Ectodermal cell (in vitro differentiated cells): ENCODE results near the gene KIF24.
"Not testable (repeated sequence)": the region's sequence is repeated elsewhere in the genome, so short reads cannot be mapped to it uniquely, and the experiment has no call there.

Experiments used
- H3K27ac ChIP-seq: 2 replicates; pipeline ENCODE4 v1.7.0; 2013; ENCODE audit warnings: mild to moderate bottlenecking, low read depth, low read length; ENCODE audit not compliant: insufficient read depth, poor library complexity, severe bottlenecking
- H3K27me3 ChIP-seq: 2 replicates; pipeline ENCODE4 v1.7.0; 2013; ENCODE audit warnings: mild to moderate bottlenecking, low read length; ENCODE audit not compliant: insufficient read depth, control insufficient read depth, poor library complexity, severe bottlenecking
- H3K36me3 ChIP-seq: one replicate; pipeline ENCODE4 v1.7.0; 2013; ENCODE audit warnings: low read length; ENCODE audit not compliant: control insufficient read depth, insufficient read depth
- H3K4me1 ChIP-seq: one replicate; pipeline ENCODE4 v1.7.0; 2013; ENCODE audit warnings: low read length; ENCODE audit not compliant: control insufficient read depth, insufficient read depth
- H3K4me3 ChIP-seq: 2 replicates; pipeline ENCODE4 v1.7.0; 2013; ENCODE audit warnings: low read depth, low read length, control low read depth; ENCODE audit not compliant: insufficient read depth
- H3K9me3 ChIP-seq: 2 replicates; pipeline ENCODE4 v1.7.0; 2013; ENCODE audit warnings: mild to moderate bottlenecking, low read length, moderate library complexity; ENCODE audit not compliant: control insufficient read depth
- WGBS, 2 experiments: methylation state at CpG; one replicate each; pipeline ENCODE4 v1.1.7; 2013; ENCODE audit warnings: missing lambda C conversion rate in 2 of 2; 5-methylcytosine and 5-hydroxymethylcytosine counted together

The KIF24 gene

GRCh38 chr9:34338665-34339385 is 9.8 kb upstream of the KIF24 start:
- Histone ChIP-seq H3K4me1 (peaks cover 9% of the 10 kb centered on the region), H3K27ac (no peak overlapping the region), H3K4me3 (no peak overlapping the region), H3K27me3 (no peaks in the 10 kb centered on the region), H3K36me3 (peaks cover 15% of the 10 kb centered on the region), H3K9me3 (no peaks in the 10 kb centered on the region)
- whole genome bisulfite sequencing, 2 experiments: 94 to 95% methylated on average over 2 of the region's 2 CpGs

GRCh38 chr9:34338079-34338478 is 9.0 kb upstream of the KIF24 start:
- H3K9me3 ChIP-seq, H3K4me1 ChIP-seq, H3K27ac ChIP-seq, H3K4me3 ChIP-seq, H3K27me3 ChIP-seq: not testable (repeated sequence)
- H3K36me3 ChIP-seq: peaks cover 15% of the 10 kb centered on the region

GRCh38 chr9:34337403-34337802 is 8.3 kb upstream of the KIF24 start:
- Histone ChIP-seq H3K36me3 (peaks cover 15% of the 10 kb centered on the region), H3K4me3 (no peak overlapping the region), H3K9me3 (no peaks in the 10 kb centered on the region), H3K27me3 (no peaks in the 10 kb centered on the region), H3K27ac (no peak overlapping the region), H3K4me1 (peaks cover 9% of the 10 kb centered on the region)
- 92% methylated on average over 2 of the region's 2 CpGs for WGBS, 2 experiments

GRCh38 chr9:34335376-34335775 is 6.3 kb upstream of the KIF24 start:
- Histone ChIP-seq H3K9me3 (no peaks in the 10 kb centered on the region), H3K4me1 (peaks cover 9% of the 10 kb centered on the region), H3K27ac (no peak overlapping the region), H3K4me3 (no peak overlapping the region), H3K36me3 (peaks cover 15% of the 10 kb centered on the region), H3K27me3 (no peaks in the 10 kb centered on the region)
- 89 to 92% methylated on average over 4 of the region's 4 CpGs for WGBS, 2 experiments

GRCh38 chr9:34334916-34335315 is 5.8 kb upstream of the KIF24 start:
- Histone ChIP-seq H3K4me1 (peaks cover 9% of the 10 kb centered on the region), H3K9me3 (no peaks in the 10 kb centered on the region), H3K27me3 (no peaks in the 10 kb centered on the region), H3K36me3 (peaks cover 15% of the 10 kb centered on the region), H3K27ac (no peak overlapping the region), H3K4me3 (no peak overlapping the region)
- 81 to 93% methylated on average over 2 of the region's 2 CpGs for WGBS, 2 experiments

- Histone ChIP-seq H3K9me3 (no peaks in the 10 kb centered on the region), H3K36me3 (peaks cover 10% of the 10 kb centered on the region), H3K27ac (no peak overlapping the region), H3K4me3 (no peak overlapping the region), H3K27me3 (no peaks in the 10 kb centered on the region), H3K4me1 (peaks cover 9% of the 10 kb centered on the region)
- WGBS, 2 experiments: 6 to 8% methylated on average over 1 of the region's 1 CpG
Observed at GRCh38 chr9:34334337-34334824, 5.3 kb upstream of the KIF24 start.

- peaks cover 4% of the 10 kb centered on the region for H3K36me3 ChIP-seq
- no peaks in the 10 kb centered on the region for H3K27me3 ChIP-seq
- no peaks in the 10 kb centered on the region for H3K9me3 ChIP-seq
- 53 to 64% methylated on average over 3 of the region's 3 CpGs for WGBS, 2 experiments
- H3K4me3 ChIP-seq: no peak overlapping the region
- H3K4me1 ChIP-seq: peaks cover 9% of the 10 kb centered on the region
- H3K27ac ChIP-seq: no peak overlapping the region
Observed at GRCh38 chr9:34333836-34334235, 4.8 kb upstream of the KIF24 start.

- H3K4me3 ChIP-seq: no peak overlapping the region
- H3K4me1 ChIP-seq: peaks cover 12% of the 10 kb centered on the region
- no peaks in the 10 kb centered on the region for H3K36me3 ChIP-seq
- WGBS, 2 experiments: 70 to 75% methylated on average over 7 of the region's 7 CpGs
- H3K27me3 ChIP-seq: no peaks in the 10 kb centered on the region
- no peaks in the 10 kb centered on the region for H3K9me3 ChIP-seq
- H3K27ac ChIP-seq: no peak overlapping the region
Observed at GRCh38 chr9:34332076-34332964, 3.3 kb upstream of the KIF24 start.

GRCh38 chr9:34331196-34331595 is 2.1 kb upstream of the KIF24 start:
- Histone ChIP-seq H3K27me3 (no peaks in the 10 kb centered on the region), H3K36me3 (no peaks in the 10 kb centered on the region), H3K4me1 (peaks cover 12% of the 10 kb centered on the region), H3K27ac (no peak overlapping the region), H3K9me3 (no peaks in the 10 kb centered on the region), H3K4me3 (no peak overlapping the region)
- 100% methylated on average over 1 of the region's 1 CpG; no CpG with 5 or more reads in 1 of the 2 experiments for WGBS, 2 experiments

- Histone ChIP-seq H3K9me3 (no peaks in the 10 kb centered on the region), H3K36me3 (no peaks in the 10 kb centered on the region), H3K27ac (peak overlapping the region; percentile 82), H3K4me1 (peaks cover 3% of the 10 kb centered on the region), H3K27me3 (no peaks in the 10 kb centered on the region), H3K4me3 (peak overlapping the region; percentile 92)
- 2 to 4% methylated on average over 11 of the region's 11 CpGs for WGBS, 2 experiments
Observed at GRCh38 chr9:34328500-34328986, 525 bp downstream of the KIF24 start.
